CD4-positive, alpha-beta memory T cell (primary cell): ENCODE results near the gene MYO5A. TPM values are rescaled to one million over a fixed set of nuclear protein-coding genes. Genes with fewer than 3 reads are reported as not detected.

Source experiments
- CTCF ChIA-PET: fragments of 350-600 bp; sonication (Branson Sonifier 250); formaldehyde crosslinking; loops from one replicate; lab custom pipeline; 2021; ENCODE audit warnings: inconsistent platforms; ENCODE audit not compliant: partially characterized antibody; lab: Charles Lee
- POLR2A ChIA-PET: fragments of 350-600 bp; sonication (Branson Sonifier 250); formaldehyde crosslinking; loops from one replicate; lab custom pipeline; 2021; ENCODE audit not compliant: partially characterized antibody; lab: Charles Lee
- DNase-seq, 5 donors: peaks; one replicate each; pipeline versions ENCODE4 v3.0.0 to v3.0.0-alpha.2; 2020 to 2022; ENCODE audit warnings: mixed read lengths in 1 of 5
- H3K27ac ChIP-seq: one replicate; pipeline ENCODE4 v1.7.0; 2013; ENCODE audit warnings: low read depth, low read length
- H3K27me3 ChIP-seq: 2 replicates; pipeline ENCODE4 v1.7.0; 2013; ENCODE audit warnings: mild to moderate bottlenecking, low read length, moderate library complexity; ENCODE audit not compliant: insufficient read depth
- H3K36me3 ChIP-seq: 2 replicates; pipeline ENCODE4 v1.7.0; 2013; ENCODE audit warnings: mild to moderate bottlenecking, low read length, moderate library complexity; ENCODE audit not compliant: insufficient read depth
- H3K4me1 ChIP-seq: 2 replicates; pipeline ENCODE4 v1.7.0; 2013; ENCODE audit warnings: mild to moderate bottlenecking, low read length, moderate library complexity; ENCODE audit not compliant: insufficient read depth
- H3K4me3 ChIP-seq, 2 donors: one replicate each; pipeline ENCODE4 v1.7.0; 2013; ENCODE audit warnings: low read length in 2 of 2, mild to moderate bottlenecking in 1 of 2
- H3K9me3 ChIP-seq, 2 donors: one replicate each; pipeline ENCODE4 v1.7.0; 2013; ENCODE audit warnings: low read length in 2 of 2, control low read depth in 1 of 2; ENCODE audit not compliant: control insufficient read depth in 1 of 2
- H3K27ac Mint-ChIP-seq, 7 donors: one replicate each; pipeline ENCODE4 v1.8.0; 2020 to 2021; ENCODE audit warnings: mixed read lengths in 7 of 7, mild to moderate bottlenecking in 6 of 7, inconsistent platforms in 3 of 7, moderate library complexity in 3 of 7
- H3K27me3 Mint-ChIP-seq, 2 donors: one replicate each; pipeline ENCODE4 v1.8.0; 2020 to 2021; ENCODE audit warnings: mixed read lengths in 2 of 2
- H3K36me3 Mint-ChIP-seq, 2 donors: one replicate each; pipeline ENCODE4 v1.8.0; 2020 to 2021; ENCODE audit warnings: mixed read lengths in 2 of 2, inconsistent platforms in 1 of 2, mild to moderate bottlenecking in 1 of 2
- H3K4me1 Mint-ChIP-seq, 4 donors: one replicate each; pipeline ENCODE4 v1.8.0; 2020 to 2021; ENCODE audit warnings: mixed read lengths in 4 of 4, mild to moderate bottlenecking in 1 of 4
- H3K4me3 Mint-ChIP-seq, 8 donors: one replicate each; pipeline ENCODE4 v1.8.0; 2020 to 2021; ENCODE audit warnings: mixed read lengths in 8 of 8, mild to moderate bottlenecking in 7 of 8, moderate library complexity in 6 of 8, inconsistent platforms in 3 of 8
- H3K9me3 Mint-ChIP-seq, 8 donors: one replicate each; pipeline ENCODE4 v1.8.0; 2020 to 2021; ENCODE audit warnings: mixed read lengths in 8 of 8, mild to moderate bottlenecking in 5 of 8, inconsistent platforms in 3 of 8, moderate library complexity in 1 of 8
- intact Hi-C: fragments of 100-400 bp; cut with micrococcal nuclease; formaldehyde crosslinking; loops from one replicate; pipeline ENCODE4 v1.15.1; 2023
- polyA plus RNA-seq, 2 donors: library from polyadenylated mRNA; unstranded; fragments of 300-500 nt; fragmentation: Illumina TruSeq; gene quantifications; one replicate each; pipeline ENCODE4 v1.2.3, GENCODE V29; 2021
- total RNA-seq, 2 experiments: library from RNA; stranded (reverse); gene quantifications; one replicate each; pipeline ENCODE4 v1.2.3, GENCODE V29; 2021

Gene MYO5A
- total and polyA plus RNA-seq, 4 experiments from 2014 or later: 3.6 to 43.9 (median 25.6) TPM

GRCh38 chr15:52414936-52415335, 113.7 kb downstream of the MYO5A start:
- H3K36me3 ChIP-seq: peaks cover 5% of the 10 kb centered on the region
- H3K27me3 Mint-ChIP-seq: no peaks in the 10 kb centered on the region
- H3K4me3 ChIP-seq: no peak overlapping the region
- peaks cover 0 to 2% (median under 1%) of the 10 kb centered on the region in 4 donors for H3K4me1 Mint-ChIP-seq
- H3K4me3 Mint-ChIP-seq: no peak overlapping the region
- intact Hi-C loops: loop anchor here (5.0 kb wide), 2 partner anchors 47 to 112 kb away; partner anchors contain the start of gene MYO5A
- no peaks in the 10 kb centered on the region for H3K9me3 ChIP-seq
- no peak overlapping the region for H3K27ac ChIP-seq
- no peaks in the 10 kb centered on the region for H3K4me1 ChIP-seq
- ChIA-PET CTCF (interaction anchor here (0.9 kb wide), 1 partner anchor 19 kb away, joined by 3 read pairs; no protein-coding TSS in a partner anchor), POLR2A (no interaction called here)
- H3K27ac Mint-ChIP-seq: peak overlapping the region in 2 of 7 donors; percentile 0 to 44
- no peaks in the 10 kb centered on the region for H3K9me3 Mint-ChIP-seq
- peaks cover 17 to 34% of the 10 kb centered on the region in 2 donors for H3K36me3 Mint-ChIP-seq
- no peak for DNase-seq
- no peaks in the 10 kb centered on the region for H3K27me3 ChIP-seq

- H3K4me3 Mint-ChIP-seq: no peak overlapping the region
Observed at GRCh38 chr15:52408823-52409222, 119.9 kb downstream of the MYO5A start.

GRCh38 chr15:52407374-52407773, 121.3 kb downstream of the MYO5A start:
- Histone ChIP-seq H3K9me3 (no peaks in the 10 kb centered on the region), H3K4me3 (no peak overlapping the region), H3K27ac (no peak overlapping the region), H3K4me1 (no peaks in the 10 kb centered on the region), H3K36me3 (peaks cover 6% of the 10 kb centered on the region), H3K27me3 (no peaks in the 10 kb centered on the region)
- Mint-ChIP-seq H3K27ac (peak overlapping the region in 1 of 7 donors; percentile 3), H3K4me1 (peaks cover 0 to 2% (median under 1%) of the 10 kb centered on the region in 4 donors), H3K27me3 (no peaks in the 10 kb centered on the region), H3K36me3 (peaks cover 24 to 56% of the 10 kb centered on the region in 2 donors), H3K4me3 (no peak overlapping the region), H3K9me3 (no peaks in the 10 kb centered on the region)
- ChIA-PET POLR2A (interaction anchor here (1.4 to 1.6 kb wide), 2 partner anchors 10 to 120 kb away, joined by 3 to 4 read pairs; no protein-coding TSS in a partner anchor), CTCF (interaction anchor here (0.6 kb wide), 1 partner anchor 26 kb away, joined by 3 read pairs; no protein-coding TSS in a partner anchor)
- intact Hi-C loops: no loop called here
- no peak for DNase-seq

More at GRCh38 chr15:52408823-52409222, 119.9 kb downstream of the MYO5A start:
- Histone ChIP-seq H3K27me3 (no peaks in the 10 kb centered on the region), H3K36me3 (peaks cover 6% of the 10 kb centered on the region), H3K27ac (no peak overlapping the region), H3K4me3 (no peak overlapping the region), H3K4me1 (no peaks in the 10 kb centered on the region), H3K9me3 (no peaks in the 10 kb centered on the region)
- no peak for DNase-seq
- no peak overlapping the region for H3K27ac Mint-ChIP-seq
- intact Hi-C loops: no loop called here
- H3K36me3 Mint-ChIP-seq: peaks cover 13 to 49% of the 10 kb centered on the region in 2 donors
- H3K27me3 Mint-ChIP-seq: no peaks in the 10 kb centered on the region
- POLR2A ChIA-PET: interaction anchor here (1.4 kb wide), 1 partner anchor 119 kb away, joined by 3 read pairs; no protein-coding TSS in a partner anchor
- peaks cover 0 to 2% (median under 1%) of the 10 kb centered on the region in 4 donors for H3K4me1 Mint-ChIP-seq
- CTCF ChIA-PET: no interaction called here
- H3K9me3 Mint-ChIP-seq: no peaks in the 10 kb centered on the region

GRCh38 chr15:52406601-52407000, 122.1 kb downstream of the MYO5A start:
- H3K36me3 ChIP-seq: peaks cover 6% of the 10 kb centered on the region
- no peak for DNase-seq
- H3K27me3 ChIP-seq: no peaks in the 10 kb centered on the region
- H3K27ac Mint-ChIP-seq: no peak overlapping the region
- no peaks in the 10 kb centered on the region for H3K9me3 Mint-ChIP-seq
- H3K9me3 ChIP-seq: no peaks in the 10 kb centered on the region
- H3K27ac ChIP-seq: no peak overlapping the region
- no peak overlapping the region for H3K4me3 Mint-ChIP-seq
- no peaks in the 10 kb centered on the region for H3K27me3 Mint-ChIP-seq
- H3K4me3 ChIP-seq: no peak overlapping the region
- H3K36me3 Mint-ChIP-seq: peaks cover 29 to 55% of the 10 kb centered on the region in 2 donors
- ChIA-PET POLR2A (interaction anchor here (1.6 kb wide), 1 partner anchor 9 kb away, joined by 4 read pairs; no protein-coding TSS in a partner anchor), CTCF (interaction anchor here (0.6 kb wide), 1 partner anchor 27 kb away, joined by 3 read pairs; no protein-coding TSS in a partner anchor)
- H3K4me1 Mint-ChIP-seq: peaks cover 0 to 2% (median 0%) of the 10 kb centered on the region in 4 donors
- H3K4me1 ChIP-seq: no peaks in the 10 kb centered on the region
- intact Hi-C loops: no loop called here

GRCh38 chr15:52405856-52406255, 122.8 kb downstream of the MYO5A start:
- Histone ChIP-seq H3K36me3 (peaks cover 6% of the 10 kb centered on the region), H3K27me3 (no peaks in the 10 kb centered on the region), H3K4me3 (no peak overlapping the region), H3K9me3 (no peaks in the 10 kb centered on the region), H3K4me1 (no peaks in the 10 kb centered on the region), H3K27ac (no peak overlapping the region)
- Mint-ChIP-seq H3K4me3 (no peak overlapping the region), H3K36me3 (peaks cover 33 to 55% of the 10 kb centered on the region in 2 donors), H3K4me1 (peaks cover 0 to 2% (median 0%) of the 10 kb centered on the region in 4 donors), H3K9me3 (no peaks in the 10 kb centered on the region), H3K27me3 (no peaks in the 10 kb centered on the region), H3K27ac (no peak overlapping the region)
- DNase-seq: no peak
- CTCF ChIA-PET: interaction anchor here (1.2 kb wide), 1 partner anchor 91 kb away, joined by 5 read pairs; no protein-coding TSS in a partner anchor
- POLR2A ChIA-PET: no interaction called here
- intact Hi-C loops: no loop called here

- Histone ChIP-seq H3K4me1 (no peaks in the 10 kb centered on the region), H3K27ac (no peak overlapping the region), H3K36me3 (no peaks in the 10 kb centered on the region), H3K9me3 (no peaks in the 10 kb centered on the region), H3K4me3 (no peak overlapping the region), H3K27me3 (no peaks in the 10 kb centered on the region)
- H3K9me3 Mint-ChIP-seq: no peaks in the 10 kb centered on the region
- intact Hi-C loops: no loop called here
- H3K4me1 Mint-ChIP-seq: peaks cover 0 to 4% (median 2%) of the 10 kb centered on the region in 4 donors
- H3K36me3 Mint-ChIP-seq: peaks cover 32 to 39% of the 10 kb centered on the region in 2 donors
- H3K27me3 Mint-ChIP-seq: no peaks in the 10 kb centered on the region
- H3K4me3 Mint-ChIP-seq: no peak overlapping the region
- no peak overlapping the region for H3K27ac Mint-ChIP-seq
- CTCF ChIA-PET: no interaction called here
- DNase-seq: no peak
- POLR2A ChIA-PET: interaction anchor here (1.9 kb wide), 1 partner anchor 10 kb away, joined by 4 read pairs; no protein-coding TSS in a partner anchor
Observed at GRCh38 chr15:52397118-52397517, 131.6 kb downstream of the MYO5A start.

- H3K9me3 Mint-ChIP-seq: no peaks in the 10 kb centered on the region
- no peaks in the 10 kb centered on the region for H3K27me3 ChIP-seq
- no peak overlapping the region for H3K4me3 ChIP-seq
- H3K9me3 ChIP-seq: no peaks in the 10 kb centered on the region
- H3K27ac Mint-ChIP-seq: peak overlapping the region in 5 of 7 donors; percentile 2 to 90 (median 41)
- no peaks in the 10 kb centered on the region for H3K27me3 Mint-ChIP-seq
- no peaks in the 10 kb centered on the region for H3K4me1 ChIP-seq
- no peak overlapping the region for H3K27ac ChIP-seq
- POLR2A ChIA-PET: no interaction called here
- no peak overlapping the region for H3K4me3 Mint-ChIP-seq
- intact Hi-C loops: no loop called here
- H3K4me1 Mint-ChIP-seq: peaks cover 0 to 4% (median 1%) of the 10 kb centered on the region in 4 donors
- no peaks in the 10 kb centered on the region for H3K36me3 ChIP-seq
- CTCF ChIA-PET: no interaction called here
- DNase-seq: no peak
- peaks cover 44 to 46% of the 10 kb centered on the region in 2 donors for H3K36me3 Mint-ChIP-seq
Observed at GRCh38 chr15:52394118-52394517, 134.6 kb downstream of the MYO5A start.
